ENCODE data around the gene SNRPD2. TPM values are rescaled to one million over a fixed set of nuclear protein-coding genes. Genes with fewer than 3 reads are reported as not detected.

The SNRPD2 gene
- total RNA-seq, 1 donor from 2014 or later = 180 TPM

- peak overlapping the region; percentile 90 for H3K27ac ChIP-seq
- no peak for TF ChIP-seq POLR2AphosphoS5 (IDR thresholded peaks at IDR 0.05; ENCODE audit: insufficient read depth in 1 of 2, low read depth in 1 of 2)
- TF ChIP-seq CTCF (IDR thresholded peaks at IDR 0.05) = no peak
- TF ChIP-seq POLR2A (IDR thresholded peaks at IDR 0.05) = no peak
- H3K9me3 ChIP-seq = no peaks in the 10 kb centered on the region
- intact Hi-C loops (cut with DNase I) = no loop called here
- peak overlapping the region; percentile 58 to 65 for H3K4me3 ChIP-seq
- H3K36me3 ChIP-seq = peaks cover 0 to 17% of the 10 kb centered on the region in 2 donors
- H3K4me1 ChIP-seq = peaks cover 17% of the 10 kb centered on the region
- DNase-seq (ENCODE audit: extremely low spot score in 2 of 2) = peak in 1 of 2 donors; percentile 92
- H3K27me3 ChIP-seq = no peaks in the 10 kb centered on the region
Measured at GRCh38 chr19:45716359-45717130, 24.8 kb upstream of the SNRPD2 start.

- TF ChIP-seq POLR2A (IDR thresholded peaks at IDR 0.05) (no peak), CTCF (IDR thresholded peaks at IDR 0.05) (no peak), POLR2AphosphoS5 (IDR thresholded peaks at IDR 0.05; ENCODE audit: insufficient read depth in 1 of 2, low read depth in 1 of 2) (no peak)
- DNase-seq (ENCODE audit: extremely low spot score in 2 of 2) = no peak
- H3K9me3 ChIP-seq = no peaks in the 10 kb centered on the region
- intact Hi-C loops (cut with DNase I) = no loop called here
- no peak overlapping the region for H3K27ac ChIP-seq
- H3K27me3 ChIP-seq = no peaks in the 10 kb centered on the region
- H3K4me3 ChIP-seq = no peak overlapping the region
- H3K36me3 ChIP-seq = peaks cover 0 to 22% of the 10 kb centered on the region in 2 donors
- H3K4me1 ChIP-seq = peaks cover 17% of the 10 kb centered on the region
Measured at GRCh38 chr19:45715139-45715538, 23.4 kb upstream of the SNRPD2 start.

GRCh38 chr19:45713141-45713540 is 21.4 kb upstream of the SNRPD2 start:
- Histone ChIP-seq H3K36me3 (peaks cover 0 to 22% of the 10 kb centered on the region in 2 donors), H3K4me1 (peaks cover 14% of the 10 kb centered on the region), H3K27ac (no peak overlapping the region), H3K9me3 (no peaks in the 10 kb centered on the region), H3K27me3 (no peaks in the 10 kb centered on the region), H3K4me3 (no peak overlapping the region)
- intact Hi-C loops (cut with DNase I) = no loop called here
- no peak for TF ChIP-seq POLR2A (IDR thresholded peaks at IDR 0.05)
- TF ChIP-seq POLR2AphosphoS5 (IDR thresholded peaks at IDR 0.05; ENCODE audit: insufficient read depth in 1 of 2, low read depth in 1 of 2) = no peak
- TF ChIP-seq CTCF (IDR thresholded peaks at IDR 0.05) = no peak
- DNase-seq (ENCODE audit: extremely low spot score in 2 of 2) = no peak

GRCh38 chr19:45712699-45713067 is 20.9 kb upstream of the SNRPD2 start:
- TF ChIP-seq POLR2A (IDR thresholded peaks at IDR 0.05) (no peak), CTCF (IDR thresholded peaks at IDR 0.05) (no peak), POLR2AphosphoS5 (IDR thresholded peaks at IDR 0.05; ENCODE audit: insufficient read depth in 1 of 2, low read depth in 1 of 2) (no peak)

More at GRCh38 chr19:45712699-45713067, 20.9 kb upstream of the SNRPD2 start:
- Histone ChIP-seq H3K27me3 (no peaks in the 10 kb centered on the region), H3K4me3 (no peak overlapping the region), H3K27ac (no peak overlapping the region), H3K9me3 (no peaks in the 10 kb centered on the region), H3K4me1 (peaks cover 9% of the 10 kb centered on the region), H3K36me3 (peaks cover 0 to 22% of the 10 kb centered on the region in 2 donors)
- intact Hi-C loops (cut with DNase I) = no loop called here
- DNase-seq (ENCODE audit: extremely low spot score in 2 of 2) = no peak

Measured in vagina (tissue), 2 donors.